GM23248 (cell line): Measurements from ENCODE around the gene TXNRD1. TPM values are rescaled to one million over a fixed set of nuclear protein-coding genes. Genes with fewer than 3 reads are reported as not detected.
A peak's percentile ranks its signal among the peaks of the same experiment; 100 is the strongest.

Source experiments
- DNase-seq: peaks from one replicate; pipeline ENCODE4 v3.0.0-alpha.2; 2015
- H2AFZ ChIP-seq: fragments of 200-600 bp; sonication (generic); 2 replicates; pipeline ENCODE4 v1.6.1; 2016; ENCODE audit warnings: antibody characterized with exemption
- H3F3A ChIP-seq: fragments of 200-600 bp; sonication (generic); 2 replicates; pipeline ENCODE4 v1.6.1; 2016; ENCODE audit warnings: mild to moderate bottlenecking, antibody characterized with exemption, mixed run types; ENCODE audit not compliant: insufficient read depth
- H3K27ac ChIP-seq: fragments of 200-600 bp; sonication (generic); 2 replicates; pipeline ENCODE4 v1.5.1; 2016; ENCODE audit warnings: mild to moderate bottlenecking
- H3K27me3 ChIP-seq: fragments of 200-600 bp; sonication (generic); replicated peaks from 2 replicates; pipeline ENCODE4 v1.6.1; 2016; ENCODE audit warnings: mild to moderate bottlenecking; ENCODE audit not compliant: insufficient read depth
- H3K36me3 ChIP-seq: fragments of 200-600 bp; sonication (generic); 2 replicates; pipeline ENCODE4 v1.6.1; 2016; ENCODE audit warnings: low read depth, mild to moderate bottlenecking
- H3K4me1 ChIP-seq: fragments of 200-600 bp; sonication (generic); 2 replicates; pipeline ENCODE4 v1.6.1; 2016; ENCODE audit warnings: mild to moderate bottlenecking; ENCODE audit not compliant: insufficient read depth
- H3K4me2 ChIP-seq: fragments of 200-600 bp; sonication (generic); one replicate; pipeline ENCODE4 v1.6.1; 2016; ENCODE audit warnings: mild to moderate bottlenecking; ENCODE audit not compliant: unreplicated experiment
- H3K4me3 ChIP-seq: fragments of 200-600 bp; sonication (generic); 2 replicates; pipeline ENCODE4 v1.5.1; 2016; ENCODE audit warnings: mild to moderate bottlenecking
- H3K79me2 ChIP-seq: fragments of 200-600 bp; sonication (generic); 2 replicates; pipeline ENCODE4 v1.6.1; 2016; ENCODE audit warnings: mild to moderate bottlenecking; ENCODE audit not compliant: insufficient read depth
- H3K9ac ChIP-seq: fragments of 200-600 bp; sonication (generic); 2 replicates; pipeline ENCODE4 v1.6.1; 2016; ENCODE audit warnings: mild to moderate bottlenecking
- H3K9me2 ChIP-seq: fragments of 200-600 bp; sonication (generic); 2 replicates; pipeline ENCODE4 v1.6.1; 2016; ENCODE audit warnings: mixed run types, mild to moderate bottlenecking, moderate library complexity; ENCODE audit not compliant: insufficient read depth
- H3K9me3 ChIP-seq: fragments of 200-600 bp; sonication (generic); one replicate; pipeline ENCODE4 v1.6.1; 2017; ENCODE audit warnings: low read depth
- H4K20me1 ChIP-seq: fragments of 200-600 bp; sonication (generic); 2 replicates; pipeline ENCODE4 v1.6.0; 2016; ENCODE audit not compliant: insufficient read depth
- EZH2 ChIP-seq: fragments of 200-600 bp; sonication (generic); IDR thresholded peaks from 2 replicates; pipeline ENCODE4 v1.6.1; 2018; ENCODE audit warnings: antibody characterized with exemption, mild to moderate bottlenecking; ENCODE audit not compliant: insufficient read depth, poor library complexity, severe bottlenecking
- EZH2phosphoT487 ChIP-seq: fragments of 200-600 bp; sonication (generic); IDR thresholded peaks from 2 replicates; pipeline ENCODE4 v1.6.1; 2018; ENCODE audit warnings: antibody characterized with exemption, moderate library complexity, mild to moderate bottlenecking, low read depth; ENCODE audit not compliant: insufficient read depth
- WGBS, 2 experiments: methylation state at CpG; one replicate each; pipeline ENCODE4 v1.1.6; 2015 to 2017; ENCODE audit warnings: low lambda C conversion rate in 2 of 2, low coverage in 1 of 2; ENCODE audit errors: missing lambda C conversion rate in 2 of 2; 5-methylcytosine and 5-hydroxymethylcytosine counted together
- in situ Hi-C: fragments of 300-500 bp; cut with MboI; formaldehyde crosslinking; loops from 2 replicates; pipeline ENCODE4 v1.15.0; 2020
- polyA plus RNA-seq: library from polyadenylated mRNA; unstranded; fragments of >200 nt; fragmentation: Nextera tagmentation; extraction: Ambion mirVana; gene quantifications from 2 replicates; pipeline ENCODE4 v1.2.1, GENCODE V29; 2016
- total RNA-seq: library from RNA; depleted of rRNA; stranded (reverse); fragments of >200 nt; shearing (Covaris generic); gene quantifications from 2 replicates; pipeline ENCODE4 v1.2.3, GENCODE V29; 2014

Gene TXNRD1
- total and polyA plus RNA-seq, 2 experiments from 2014 or later: 255 to 477 TPM

- Histone ChIP-seq H3K4me1 (peaks cover 37% of the 10 kb centered on the region), H3K9me3 (no peaks in the 10 kb centered on the region), H3F3A (peaks cover 71% of the 10 kb centered on the region), H3K9ac (no peak overlapping the region; the same call in 1 of the 2 replicates), H3K9me2 (no peaks in the 10 kb centered on the region), H3K4me2 (no peak overlapping the region), H3K27ac (0 out of 2 replicates have a peak overlapping the region, but pooled peaks have one; percentile 6), H4K20me1 (peaks cover 38% of the 10 kb centered on the region), H3K36me3 (peaks cover 36% of the 10 kb centered on the region), H3K4me3 (no peak overlapping the region), H3K27me3 (no peaks in the 10 kb centered on the region), H3K79me2 (peaks cover 99% of the 10 kb centered on the region), H2AFZ (no peak overlapping the region)
- DNase-seq: no peak
- 95 to 100% methylated on average over 2 of the region's 2 CpGs for WGBS, 2 experiments
- TF ChIP-seq EZH2phosphoT487 (no peak), EZH2 (no peak)
- in situ Hi-C loops: no loop called here
Observed at GRCh38 chr12:104306376-104306775, 90.8 kb downstream of the TXNRD1 start.

- DNase-seq: no peak
- peaks cover 65% of the 10 kb centered on the region for H3F3A ChIP-seq
- TF ChIP-seq EZH2 (no peak), EZH2phosphoT487 (no peak)
- peaks cover 34% of the 10 kb centered on the region for H4K20me1 ChIP-seq
- H2AFZ ChIP-seq: no peak overlapping the region
- no peak overlapping the region for H3K4me2 ChIP-seq
- WGBS, 2 experiments: 97 to 98% methylated on average over 6 of the region's 6 CpGs
- no peak overlapping the region for H3K4me3 ChIP-seq
- H3K9me2 ChIP-seq: no peaks in the 10 kb centered on the region
- no peaks in the 10 kb centered on the region for H3K9me3 ChIP-seq
- 0 out of 2 replicates have a peak overlapping the region, but pooled peaks have one; percentile 6 for H3K27ac ChIP-seq
- peaks cover 41% of the 10 kb centered on the region for H3K36me3 ChIP-seq
- peaks cover 99% of the 10 kb centered on the region for H3K79me2 ChIP-seq
- in situ Hi-C loops: no loop called here
- no peak overlapping the region for H3K9ac ChIP-seq
- no peaks in the 10 kb centered on the region for H3K27me3 ChIP-seq
- peaks cover 37% of the 10 kb centered on the region for H3K4me1 ChIP-seq
Observed at GRCh38 chr12:104306943-104307654, 91.5 kb downstream of the TXNRD1 start.

- no peaks in the 10 kb centered on the region for H3K9me3 ChIP-seq
- no peak overlapping the region for H3K9ac ChIP-seq
- H3K4me2 ChIP-seq: no peak overlapping the region
- H3K9me2 ChIP-seq: no peaks in the 10 kb centered on the region
- no peak overlapping the region for H3K27ac ChIP-seq
- TF ChIP-seq EZH2phosphoT487: no peak
- TF ChIP-seq EZH2: no peak
- in situ Hi-C loops: no loop called here
- peaks cover 34% of the 10 kb centered on the region for H4K20me1 ChIP-seq
- H2AFZ ChIP-seq: no peak overlapping the region
- H3K4me3 ChIP-seq: no peak overlapping the region
- DNase-seq: no peak
- H3K79me2 ChIP-seq: peaks cover 99% of the 10 kb centered on the region
- H3F3A ChIP-seq: peaks cover 65% of the 10 kb centered on the region
- peaks cover 46% of the 10 kb centered on the region for H3K36me3 ChIP-seq
- no peaks in the 10 kb centered on the region for H3K27me3 ChIP-seq
- peaks cover 35% of the 10 kb centered on the region for H3K4me1 ChIP-seq
Observed at GRCh38 chr12:104307655-104308000, 92.0 kb downstream of the TXNRD1 start.

GRCh38 chr12:104309446-104309993 is 93.9 kb downstream of the TXNRD1 start:
- Histone ChIP-seq H3K4me1 (peaks cover 22% of the 10 kb centered on the region), H2AFZ (no peak overlapping the region), H3K27ac (no peak overlapping the region), H4K20me1 (peaks cover 26% of the 10 kb centered on the region), H3K36me3 (peaks cover 58% of the 10 kb centered on the region), H3K27me3 (no peaks in the 10 kb centered on the region), H3K4me3 (no peak overlapping the region), H3K9me2 (no peaks in the 10 kb centered on the region), H3K79me2 (peaks cover 100% of the 10 kb centered on the region), H3K9me3 (no peaks in the 10 kb centered on the region), H3K9ac (no peak overlapping the region), H3F3A (peaks cover 69% of the 10 kb centered on the region), H3K4me2 (no peak overlapping the region)
- DNase-seq: no peak
- no peak for TF ChIP-seq EZH2phosphoT487
- no peak for TF ChIP-seq EZH2
- 95 to 98% methylated on average over 4 of the region's 4 CpGs for WGBS, 2 experiments
- in situ Hi-C loops: no loop called here
